SK-N-SH (cell line): ENCODE results near the gene SGTB. TPM values are rescaled to one million over a fixed set of nuclear protein-coding genes. Genes with fewer than 3 reads are reported as not detected.

Experiments
- CTCF ChIA-PET: fragments of 300-600, 350-600 bp; formaldehyde crosslinking; extraction: SDS; loops from one replicate; lab custom pipeline; 2021; lab: Yijun Ruan, JAX
- POLR2A ChIA-PET: fragments of 350-600 bp; sonication (Branson Sonifier 250); formaldehyde crosslinking; extraction: SDS; loops from one replicate; lab custom pipeline; 2020; ENCODE audit warnings: antibody characterized with exemption, inconsistent platforms; lab: Yijun Ruan, JAX
- DNase-seq: peaks from one replicate; pipeline ENCODE4 v3.0.0; 2012
- H2AFZ ChIP-seq: fragments of 200-600 bp; sonication (generic); 2 replicates; pipeline ENCODE4 v1.8.1; 2016; ENCODE audit warnings: antibody characterized with exemption, mild to moderate bottlenecking, low read depth
- H3F3A ChIP-seq: fragments of 200-600 bp; sonication (generic); replicated peaks from 2 replicates; pipeline ENCODE3; 2016; ENCODE audit warnings: antibody characterized with exemption, mild to moderate bottlenecking; ENCODE audit not compliant: insufficient read depth
- H3K27ac ChIP-seq, 2 experiments: fragments of 200-500 bp in 1 of 2; fragments of 200-600 bp in 1 of 2; sonication (Bioruptor generic) in 1 of 2; sonication (generic), shearing (Covaris generic) in 1 of 2; 2 replicates each; pipeline versions ENCODE4 v1.5.1 to v1.6.1; 2014 to 2016; ENCODE audit warnings: low read depth in 2 of 2, inconsistent platforms in 1 of 2, low read length in 1 of 2, mild to moderate bottlenecking in 1 of 2, mixed read lengths in 1 of 2
- H3K27me3 ChIP-seq: fragments of 200-600 bp; sonication (generic), shearing (Covaris generic); 2 replicates; pipeline ENCODE4 v1.6.1; 2016; ENCODE audit warnings: mixed run types; ENCODE audit not compliant: insufficient read depth
- H3K36me3 ChIP-seq, 2 experiments: fragments of 200-500 bp in 1 of 2; fragments of 200-600 bp in 1 of 2; sonication (Bioruptor generic) in 1 of 2; sonication (generic) in 1 of 2; replicated peaks in 1 of 2; 2 replicates each; pipeline versions ENCODE3 to v1.5.1; 2014 to 2016; ENCODE audit warnings: low read length in 1 of 2, mild to moderate bottlenecking in 1 of 2; ENCODE audit not compliant: insufficient read depth in 2 of 2, control insufficient read depth in 1 of 2
- H3K4me1 ChIP-seq, 2 experiments: fragments of 200-500 bp in 1 of 2; fragments of 200-600 bp in 1 of 2; sonication (Bioruptor generic) in 1 of 2; sonication (generic), shearing (Covaris generic) in 1 of 2; 2 replicates each; pipeline versions ENCODE4 v1.5.1 to v1.6.1; 2014 to 2016; ENCODE audit warnings: low read depth in 1 of 2, low read length in 1 of 2, mixed run types in 1 of 2; ENCODE audit not compliant: insufficient read depth in 2 of 2, control insufficient read depth in 1 of 2
- H3K4me2 ChIP-seq: fragments of 200-600 bp; sonication (generic), shearing (Covaris generic); 2 replicates; pipeline ENCODE4 v1.6.1; 2017; ENCODE audit warnings: mixed run types
- H3K4me3 ChIP-seq, 2 experiments: fragments of 200-500 bp in 1 of 2; fragments of 200-600 bp in 1 of 2; sonication (Bioruptor generic) in 1 of 2; sonication (generic), shearing (Covaris generic) in 1 of 2; 2 replicates each; pipeline versions ENCODE4 v1.5.1 to v1.8.1; 2014 to 2016; ENCODE audit warnings: low read depth in 2 of 2, inconsistent platforms in 1 of 2, low read length in 1 of 2, mild to moderate bottlenecking in 1 of 2, mixed read lengths in 1 of 2, moderate library complexity in 1 of 2
- H3K79me2 ChIP-seq: fragments of 200-600 bp; sonication (generic); 2 replicates; pipeline ENCODE4 v1.8.1; 2017; ENCODE audit warnings: mild to moderate bottlenecking; ENCODE audit not compliant: insufficient read depth
- H3K9ac ChIP-seq: fragments of 200-600 bp; sonication (generic); 2 replicates; pipeline ENCODE4 v1.6.1; 2017; ENCODE audit warnings: mixed run types
- H3K9me2 ChIP-seq: fragments of 200-600 bp; sonication (generic); 2 replicates; pipeline ENCODE4 v1.6.1; 2017; ENCODE audit warnings: mixed run types
- H3K9me3 ChIP-seq: fragments of 200-600 bp; sonication (generic); 2 replicates; pipeline ENCODE4 v1.6.1; 2017; ENCODE audit warnings: mixed run types, mild to moderate bottlenecking, moderate library complexity
- H4K20me1 ChIP-seq: fragments of 200-600 bp; sonication (generic); 2 replicates; pipeline ENCODE4 v1.6.1; 2017; ENCODE audit warnings: mild to moderate bottlenecking, mixed run types; ENCODE audit not compliant: insufficient read depth
- ELF1 ChIP-seq: IDR thresholded peaks from 2 replicates; pipeline ENCODE4 v1.4.0; 2012
- EP300 ChIP-seq, 2 experiments: IDR thresholded peaks; 2 replicates each; pipeline versions ENCODE4 v1.4.0 to v1.6.1; 2012; ENCODE audit warnings: borderline replicate concordance in 1 of 2, low read depth in 1 of 2, low read length in 1 of 2
- FOSL2 ChIP-seq: IDR thresholded peaks from 2 replicates; pipeline ENCODE4 v1.4.0; 2012; ENCODE audit warnings: low read depth, mild to moderate bottlenecking, moderate library complexity, borderline replicate concordance
- FOXJ3 ChIP-seq: sonication (generic); formaldehyde crosslinking; IDR thresholded peaks from 2 replicates; pipeline ENCODE4 v1.5.1; 2020; ENCODE audit warnings: mild to moderate bottlenecking, missing genetic modification reagents
- FOXM1 ChIP-seq: IDR thresholded peaks from 2 replicates; pipeline ENCODE4 v1.4.0; 2012; ENCODE audit warnings: low read depth, mild to moderate bottlenecking
- GATA2 ChIP-seq: sonication (generic); formaldehyde crosslinking; IDR thresholded peaks from 2 replicates; pipeline ENCODE4 v1.5.0; 2020; ENCODE audit warnings: mild to moderate bottlenecking, missing genetic modification reagents
- NRF1 ChIP-seq: IDR thresholded peaks from 2 replicates; pipeline ENCODE4 v1.6.1; 2012; ENCODE audit warnings: low read depth, mild to moderate bottlenecking, low read length
- RCOR1 ChIP-seq: fragments of 150-350 bp; IDR thresholded peaks from 2 replicates; pipeline ENCODE4 v1.6.1; 2017; ENCODE audit warnings: antibody characterized with exemption, low read length
- RXRA ChIP-seq: IDR thresholded peaks from 2 replicates; pipeline ENCODE4 v1.4.0; 2012; ENCODE audit warnings: low read depth, mild to moderate bottlenecking, borderline replicate concordance
- SMC3 ChIP-seq: IDR thresholded peaks from 2 replicates; pipeline ENCODE4 v1.6.1; 2012; ENCODE audit warnings: low read depth, low read length, improper control_type of control experiment
- TCF12 ChIP-seq: IDR thresholded peaks from 2 replicates; pipeline ENCODE4 v1.4.0; 2012
- USF1 ChIP-seq: IDR thresholded peaks from 2 replicates; pipeline ENCODE4 v1.4.0; 2012; ENCODE audit warnings: low read depth, borderline replicate concordance
- YY1 ChIP-seq: IDR thresholded peaks from 2 replicates; pipeline ENCODE4 v1.4.0; 2012; ENCODE audit warnings: low read depth, mild to moderate bottlenecking
- WGBS: methylation state at CpG from one replicate; pipeline ENCODE4 v1.1.6; 2017; ENCODE audit warnings: low lambda C conversion rate; 5-methylcytosine and 5-hydroxymethylcytosine counted together
- polyA plus RNA-seq, 3 experiments: library from polyadenylated mRNA; depleted of rRNA; stranded (reverse); fragments of >200 nt; gene quantifications; 2 replicates each; pipeline ENCODE4 v1.2.3, GENCODE V29; 2012
- TF ChIP-seq, protein P1 (sequence below): fragments of 200-600 bp; sonication (generic); IDR thresholded peaks from 2 replicates; pipeline ENCODE4 v1.6.1; 2017; ENCODE audit warnings: antibody characterized with exemption, mild to moderate bottlenecking, moderate library complexity
- TF ChIP-seq, protein P2 (sequence below): fragments of 150-350 bp; IDR thresholded peaks from 2 replicates; pipeline ENCODE4 v1.6.1; 2016; ENCODE audit warnings: mild to moderate bottlenecking, low read depth, low read length
- TF ChIP-seq, protein P3 (sequence below): IDR thresholded peaks from 2 replicates; pipeline ENCODE4; 2012

The SGTB gene
- polyA plus RNA-seq, 1 of the 3 experiments (the other 2 are of a cell fraction), result 3.5 TPM

DNA sequence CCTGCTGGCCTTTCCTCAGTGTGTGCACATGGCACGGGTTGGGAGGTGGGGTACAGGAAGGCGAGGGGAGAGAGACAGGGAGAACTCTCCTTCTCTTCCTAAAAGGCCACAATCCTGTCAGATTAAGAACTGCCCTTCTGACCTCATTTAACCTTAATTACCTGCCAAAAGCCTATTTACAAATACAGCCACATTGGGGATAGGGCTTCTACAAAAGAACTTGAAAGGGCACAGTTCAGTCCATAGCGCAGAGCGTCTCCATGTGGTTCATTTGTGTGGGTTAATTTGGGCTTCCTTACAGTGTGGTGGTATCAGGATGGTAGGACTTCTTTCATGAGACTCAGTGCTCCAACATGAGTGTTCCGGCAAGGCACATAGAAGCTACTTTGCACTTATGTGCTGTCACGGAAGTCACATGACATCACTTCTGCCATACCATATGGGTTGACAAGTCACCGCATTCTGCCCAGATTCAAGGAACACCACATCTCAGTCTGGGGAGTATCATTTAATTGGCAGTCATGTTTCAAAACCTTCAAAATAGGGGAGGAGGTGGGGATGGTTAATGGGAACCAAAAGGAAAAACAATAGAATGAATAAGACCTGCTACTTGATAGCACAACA, 46.9 kb upstream of the SGTB start:
- TF ChIP-seq RXRA (no peak), TCF12 (no peak), RCOR1 (no peak), EP300 (IDR thresholded peaks at IDR 0.05; ENCODE audit: borderline replicate concordance in 1 of 2, low read depth in 1 of 2, low read length in 1 of 2) (no peak), ELF1 (no peak), FOSL2 (no peak), NRF1 (no peak), SMC3 (no peak), GATA2 (CRISPR knock-in tag) (no peak), USF1 (no peak), FOXM1 (no peak), FOXJ3 (no peak), YY1 (no peak)
- TF ChIP-seq, protein P1, sequence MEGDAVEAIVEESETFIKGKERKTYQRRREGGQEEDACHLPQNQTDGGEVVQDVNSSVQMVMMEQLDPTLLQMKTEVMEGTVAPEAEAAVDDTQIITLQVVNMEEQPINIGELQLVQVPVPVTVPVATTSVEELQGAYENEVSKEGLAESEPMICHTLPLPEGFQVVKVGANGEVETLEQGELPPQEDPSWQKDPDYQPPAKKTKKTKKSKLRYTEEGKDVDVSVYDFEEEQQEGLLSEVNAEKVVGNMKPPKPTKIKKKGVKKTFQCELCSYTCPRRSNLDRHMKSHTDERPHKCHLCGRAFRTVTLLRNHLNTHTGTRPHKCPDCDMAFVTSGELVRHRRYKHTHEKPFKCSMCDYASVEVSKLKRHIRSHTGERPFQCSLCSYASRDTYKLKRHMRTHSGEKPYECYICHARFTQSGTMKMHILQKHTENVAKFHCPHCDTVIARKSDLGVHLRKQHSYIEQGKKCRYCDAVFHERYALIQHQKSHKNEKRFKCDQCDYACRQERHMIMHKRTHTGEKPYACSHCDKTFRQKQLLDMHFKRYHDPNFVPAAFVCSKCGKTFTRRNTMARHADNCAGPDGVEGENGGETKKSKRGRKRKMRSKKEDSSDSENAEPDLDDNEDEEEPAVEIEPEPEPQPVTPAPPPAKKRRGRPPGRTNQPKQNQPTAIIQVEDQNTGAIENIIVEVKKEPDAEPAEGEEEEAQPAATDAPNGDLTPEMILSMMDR, result no peak
- TF ChIP-seq, protein P2, sequence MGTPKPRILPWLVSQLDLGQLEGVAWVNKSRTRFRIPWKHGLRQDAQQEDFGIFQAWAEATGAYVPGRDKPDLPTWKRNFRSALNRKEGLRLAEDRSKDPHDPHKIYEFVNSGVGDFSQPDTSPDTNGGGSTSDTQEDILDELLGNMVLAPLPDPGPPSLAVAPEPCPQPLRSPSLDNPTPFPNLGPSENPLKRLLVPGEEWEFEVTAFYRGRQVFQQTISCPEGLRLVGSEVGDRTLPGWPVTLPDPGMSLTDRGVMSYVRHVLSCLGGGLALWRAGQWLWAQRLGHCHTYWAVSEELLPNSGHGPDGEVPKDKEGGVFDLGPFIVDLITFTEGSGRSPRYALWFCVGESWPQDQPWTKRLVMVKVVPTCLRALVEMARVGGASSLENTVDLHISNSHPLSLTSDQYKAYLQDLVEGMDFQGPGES, result no peak
- TF ChIP-seq, protein P3, sequence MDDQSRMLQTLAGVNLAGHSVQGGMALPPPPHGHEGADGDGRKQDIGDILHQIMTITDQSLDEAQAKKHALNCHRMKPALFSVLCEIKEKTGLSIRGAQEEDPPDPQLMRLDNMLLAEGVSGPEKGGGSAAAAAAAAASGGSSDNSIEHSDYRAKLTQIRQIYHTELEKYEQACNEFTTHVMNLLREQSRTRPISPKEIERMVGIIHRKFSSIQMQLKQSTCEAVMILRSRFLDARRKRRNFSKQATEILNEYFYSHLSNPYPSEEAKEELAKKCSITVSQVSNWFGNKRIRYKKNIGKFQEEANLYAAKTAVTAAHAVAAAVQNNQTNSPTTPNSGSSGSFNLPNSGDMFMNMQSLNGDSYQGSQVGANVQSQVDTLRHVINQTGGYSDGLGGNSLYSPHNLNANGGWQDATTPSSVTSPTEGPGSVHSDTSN, result no peak
- TF ChIP-seq, all 33 proteins: peak for 0
- Histone ChIP-seq H3K9me3 (no peaks in the 10 kb centered on the region), H3K27ac (peak overlapping the region in 1 of 2 experiments; percentile 81; a peak in 2 of 4 replicates), H2AFZ (no peak overlapping the region), H3K27me3 (no peaks in the 10 kb centered on the region), H3K9ac (no peak overlapping the region), H3K4me2 (no peak overlapping the region), H4K20me1 (no peaks in the 10 kb centered on the region), H3K4me1 (peaks cover 0 to 12% of the 10 kb centered on the region in 2 experiments; a peak in 2 of 4 replicates), H3K79me2 (no peaks in the 10 kb centered on the region), H3K4me3 (no peak overlapping the region), H3F3A (peaks cover 24% of the 10 kb centered on the region), H3K36me3 (peaks cover 0 to 4% of the 10 kb centered on the region in 2 experiments), H3K9me2 (no peaks in the 10 kb centered on the region)
- DNase-seq, result no peak
- WGBS, result 84% methylated on average over 5 of the region's 7 CpGs
- ChIA-PET POLR2A (no interaction called here), CTCF (no interaction called here)
